Astrocyte of the cerebellum (primary cell): ENCODE data around the gene SFTPB.

Experiments
- DNase-seq: peaks from one replicate; pipeline ENCODE4 v3.0.0-alpha.2; 2011; ENCODE audit warnings: low read depth
- H3K4me3 ChIP-seq: 2 replicates; pipeline ENCODE4 v1.5.1; 2011; ENCODE audit warnings: mild to moderate bottlenecking, low read depth, low read length, moderate library complexity
- in situ Hi-C: cut with HindIII; loops from 2 replicates; pipeline ENCODE4 v1.10.0; 2017; ENCODE audit warnings: low sequenced_read_pairs
- TF ChIP-seq, protein P1 (sequence below): IDR thresholded peaks from 2 replicates; pipeline ENCODE4 v1.5.1; 2012; ENCODE audit warnings: low read length, low read depth, moderate library complexity, mild to moderate bottlenecking; ENCODE audit errors: missing control alignments

SFTPB gene

GRCh38 chr2:85647823-85648526 lies 20.0 kb downstream of the SFTPB start:
- in situ Hi-C loops = no loop called here
- DNase-seq = no peak
- no peak overlapping the region for H3K4me3 ChIP-seq
- TF ChIP-seq, protein P1, sequence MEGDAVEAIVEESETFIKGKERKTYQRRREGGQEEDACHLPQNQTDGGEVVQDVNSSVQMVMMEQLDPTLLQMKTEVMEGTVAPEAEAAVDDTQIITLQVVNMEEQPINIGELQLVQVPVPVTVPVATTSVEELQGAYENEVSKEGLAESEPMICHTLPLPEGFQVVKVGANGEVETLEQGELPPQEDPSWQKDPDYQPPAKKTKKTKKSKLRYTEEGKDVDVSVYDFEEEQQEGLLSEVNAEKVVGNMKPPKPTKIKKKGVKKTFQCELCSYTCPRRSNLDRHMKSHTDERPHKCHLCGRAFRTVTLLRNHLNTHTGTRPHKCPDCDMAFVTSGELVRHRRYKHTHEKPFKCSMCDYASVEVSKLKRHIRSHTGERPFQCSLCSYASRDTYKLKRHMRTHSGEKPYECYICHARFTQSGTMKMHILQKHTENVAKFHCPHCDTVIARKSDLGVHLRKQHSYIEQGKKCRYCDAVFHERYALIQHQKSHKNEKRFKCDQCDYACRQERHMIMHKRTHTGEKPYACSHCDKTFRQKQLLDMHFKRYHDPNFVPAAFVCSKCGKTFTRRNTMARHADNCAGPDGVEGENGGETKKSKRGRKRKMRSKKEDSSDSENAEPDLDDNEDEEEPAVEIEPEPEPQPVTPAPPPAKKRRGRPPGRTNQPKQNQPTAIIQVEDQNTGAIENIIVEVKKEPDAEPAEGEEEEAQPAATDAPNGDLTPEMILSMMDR = no peak

DNA sequence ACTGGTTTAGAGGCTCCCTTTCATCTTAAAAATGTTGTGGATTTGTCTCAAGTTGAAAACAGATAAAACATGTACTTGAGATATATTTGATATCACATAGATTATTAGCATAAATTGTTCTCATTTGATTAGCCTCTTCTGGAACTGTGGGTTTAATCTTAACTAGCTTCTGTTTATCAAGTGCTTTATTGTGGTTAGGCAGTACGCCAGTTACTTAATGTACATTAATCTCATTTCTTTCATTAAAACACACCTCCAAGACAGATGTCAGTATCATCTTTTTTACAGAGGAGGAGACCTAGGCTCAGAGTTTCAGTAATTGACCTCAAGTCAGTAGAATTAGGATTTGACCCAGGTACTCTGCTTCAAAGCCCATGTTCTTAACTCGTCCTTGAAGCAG lies 21.8 kb downstream of the SFTPB start:
- in situ Hi-C loops = no loop called here
- H3K4me3 ChIP-seq = no peak overlapping the region
- no peak for DNase-seq
- TF ChIP-seq, protein P1 = no peak

GRCh38 chr2:85644909-85645308 lies 23.1 kb downstream of the SFTPB start:
- in situ Hi-C loops = no loop called here
- TF ChIP-seq, protein P1 = no peak
- no peak overlapping the region for H3K4me3 ChIP-seq
- no peak for DNase-seq

DNA sequence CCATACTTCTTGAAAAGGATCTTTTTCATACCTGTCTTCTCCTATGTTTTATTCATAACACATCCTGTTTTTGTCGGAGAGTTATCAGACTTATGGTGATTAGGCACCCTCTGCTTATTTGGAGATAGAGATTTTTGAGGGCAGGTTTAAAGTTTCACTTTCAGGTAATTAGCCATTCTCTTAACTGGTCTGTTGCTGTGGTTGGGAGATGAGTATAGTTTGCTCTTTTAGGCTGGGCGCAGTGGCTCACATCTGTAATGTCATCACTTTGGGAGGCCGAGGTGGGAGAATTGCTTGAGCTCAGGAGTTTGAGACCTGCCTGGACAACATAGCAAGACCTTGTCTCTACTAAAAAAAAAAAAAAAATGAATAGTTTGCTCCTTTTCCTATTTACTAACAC lies 25.3 kb downstream of the SFTPB start:
- in situ Hi-C loops = no loop called here
- no peak overlapping the region for H3K4me3 ChIP-seq
- TF ChIP-seq, protein P1 = no peak
- DNase-seq = no peak

- no peak for DNase-seq
- no peak overlapping the region for H3K4me3 ChIP-seq
- in situ Hi-C loops = no loop called here
- TF ChIP-seq, protein P1 = no peak
These were observed 32.4 kb downstream of the SFTPB start for GRCh38 chr2:85635636-85636035.

DNA sequence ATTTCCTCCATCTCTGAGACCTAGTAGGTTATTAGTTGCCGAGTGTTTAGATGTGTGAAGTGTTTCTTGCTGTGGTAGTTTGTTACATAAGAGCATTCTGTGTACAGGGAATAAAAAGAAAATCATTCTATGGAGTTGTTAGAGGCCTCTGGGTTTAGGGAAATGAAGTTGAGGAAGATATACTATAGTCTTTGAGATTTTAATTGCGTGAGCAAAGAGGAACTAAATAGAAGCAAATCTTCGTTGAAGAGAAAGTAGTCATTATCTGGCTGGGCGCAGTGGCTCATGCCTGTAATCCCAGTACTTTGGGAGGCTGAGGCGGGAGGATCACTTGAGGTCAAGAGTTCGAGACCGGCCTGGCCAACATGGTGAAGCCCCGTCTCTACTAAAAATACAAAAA lies 33.0 kb downstream of the SFTPB start:
- DNase-seq = no peak
- no peak overlapping the region for H3K4me3 ChIP-seq
- TF ChIP-seq, protein P1 = no peak
- in situ Hi-C loops = no loop called here
